ENCODE measurements around the gene MNS1. TPM values are rescaled to one million over a fixed set of nuclear protein-coding genes. Genes with fewer than 3 reads are reported as not detected.

Gene MNS1
- total and polyA plus RNA-seq, 9 of the 15 experiments (the other 6 are each of a cell fraction or from before 2014, with no cell fraction given): 1.1 to 10.3 (median 2.5) TPM

- no peak for TF ChIP-seq ZBTB26 (CRISPR knock-in tag; IDR thresholded peaks at IDR 0.05)
- no peak for TF ChIP-seq ELF1 (tag; IDR thresholded peaks at IDR 0.05)
- no peak for TF ChIP-seq CREB3 (tag; conservative IDR thresholded peaks at IDR 0.05; ENCODE audit: low read depth)
- peak; percentile 70 for TF ChIP-seq RBFOX2 (IDR thresholded peaks at IDR 0.05; ENCODE audit: low read depth, low read length)
- no peak for TF ChIP-seq STAG1 (CRISPR knock-in tag; IDR thresholded peaks at IDR 0.05; ENCODE audit: borderline replicate concordance)
- no peak for TF ChIP-seq ID3 (CRISPR knock-in tag; IDR thresholded peaks at IDR 0.05)
- TF ChIP-seq ID3 (tag; IDR thresholded peaks at IDR 0.05): peak; percentile 66; the same call in 1 of the 2 replicates
- no peak for TF ChIP-seq ZNF507 (tag; conservative IDR thresholded peaks at IDR 0.05)
- peak; percentile 72 for TF ChIP-seq ASH1L (IDR thresholded peaks at IDR 0.05; ENCODE audit: borderline replicate concordance, low read depth, partially characterized antibody)
- no peak for TF ChIP-seq ARID3A (IDR thresholded peaks at IDR 0.05; ENCODE audit: borderline replicate concordance, low read depth, low read length)
- no peak for TF ChIP-seq ZNF146 (CRISPR knock-in tag; IDR thresholded peaks at IDR 0.05; ENCODE audit: unreplicated experiment)
- 0 out of 2 replicates have a peak, but pooled peaks have one; percentile 12 for TF ChIP-seq MAFG (tag; conservative IDR thresholded peaks at IDR 0.05)
- peak; percentile 95 for TF ChIP-seq PRDM10 (IDR thresholded peaks at IDR 0.05; ENCODE audit: partially characterized antibody)
- 0 out of 2 replicates have a peak, but pooled peaks have one; percentile 57 for TF ChIP-seq FOXM1 (IDR thresholded peaks at IDR 0.05; ENCODE audit: low read depth)
- TF ChIP-seq FOXM1 (CRISPR knock-in tag; IDR thresholded peaks at IDR 0.05; ENCODE audit: low read depth): peak; percentile 60; the same call in 1 of the 2 replicates
- TF ChIP-seq GMEB1 (CRISPR knock-in tag; IDR thresholded peaks at IDR 0.05): peak; percentile 73
- peak; percentile 37 for TF ChIP-seq ZNF316 (IDR thresholded peaks at IDR 0.05)
- TF ChIP-seq ZNF217 (CRISPR knock-in tag; IDR thresholded peaks at IDR 0.05): no peak
Observed at GRCh38 chr15:56464893-56465520, at the start of gene MNS1 (continued).

Data from K562 (cell line).